WERI-Rb-1 (cell line): ENCODE data around the gene ITGA2.

Experiments used
- DNase-seq: peaks from one replicate; pipeline ENCODE4 v3.0.0-alpha.2; 2020
- H3K27ac ChIP-seq: fragments of 250-450 bp; sonication (Bioruptor Pico); 2 replicates; pipeline ENCODE4 v1.5.1; 2020; ENCODE audit warnings: mild to moderate bottlenecking, moderate library complexity
- H3K27me3 ChIP-seq: fragments of 250-450 bp; sonication (Bioruptor Pico); 2 replicates; pipeline ENCODE4 v1.5.1; 2021; ENCODE audit warnings: mild to moderate bottlenecking, low read depth, moderate library complexity; ENCODE audit not compliant: insufficient read depth, severe bottlenecking
- H3K36me3 ChIP-seq: fragments of 250-450 bp; sonication (Bioruptor Pico); 2 replicates; pipeline ENCODE4 v1.5.1; 2020; ENCODE audit warnings: mild to moderate bottlenecking, moderate library complexity
- H3K4me3 ChIP-seq: 2 replicates; pipeline ENCODE4 v1.5.1; 2011; ENCODE audit warnings: low read depth, mild to moderate bottlenecking, control low read depth, low read length
- H3K9me3 ChIP-seq: fragments of 250-450 bp; sonication (Bioruptor Pico); 2 replicates; pipeline ENCODE4 v1.5.1; 2021; ENCODE audit warnings: mild to moderate bottlenecking, moderate library complexity; ENCODE audit not compliant: severe bottlenecking
- TF ChIP-seq, protein P1 (sequence below): IDR thresholded peaks from 2 replicates; pipeline ENCODE4 v1.5.1; 2011; ENCODE audit warnings: low read depth, mild to moderate bottlenecking, control low read depth, inconsistent platforms, low read length

ITGA2 gene

DNA sequence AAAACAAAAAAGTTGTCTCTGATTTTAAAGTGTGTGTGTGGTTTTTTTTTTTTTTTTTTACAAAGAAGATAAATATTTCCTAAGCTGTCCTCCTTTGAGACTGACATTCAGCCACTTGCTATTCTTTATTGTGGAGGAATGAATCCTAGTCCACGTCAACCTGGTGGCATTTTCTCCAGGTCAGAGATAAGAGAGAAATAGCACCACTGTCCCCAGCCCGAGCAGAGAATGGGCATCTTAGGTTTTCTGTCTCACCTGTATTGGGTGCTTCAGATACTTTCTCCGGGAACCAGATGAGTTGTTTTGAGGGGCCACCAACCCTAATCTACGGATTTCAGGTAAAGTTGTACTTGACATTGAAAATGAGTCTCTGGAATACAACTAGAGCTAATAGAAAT, 1.4 kb downstream of the ITGA2 start:
- Histone ChIP-seq H3K4me3 (no peak overlapping the region), H3K27ac (no peak overlapping the region), H3K27me3 (peaks cover 20% of the 10 kb centered on the region), H3K9me3 (no peaks in the 10 kb centered on the region), H3K36me3 (no peaks in the 10 kb centered on the region)
- DNase-seq, result no peak
- TF ChIP-seq, protein P1, sequence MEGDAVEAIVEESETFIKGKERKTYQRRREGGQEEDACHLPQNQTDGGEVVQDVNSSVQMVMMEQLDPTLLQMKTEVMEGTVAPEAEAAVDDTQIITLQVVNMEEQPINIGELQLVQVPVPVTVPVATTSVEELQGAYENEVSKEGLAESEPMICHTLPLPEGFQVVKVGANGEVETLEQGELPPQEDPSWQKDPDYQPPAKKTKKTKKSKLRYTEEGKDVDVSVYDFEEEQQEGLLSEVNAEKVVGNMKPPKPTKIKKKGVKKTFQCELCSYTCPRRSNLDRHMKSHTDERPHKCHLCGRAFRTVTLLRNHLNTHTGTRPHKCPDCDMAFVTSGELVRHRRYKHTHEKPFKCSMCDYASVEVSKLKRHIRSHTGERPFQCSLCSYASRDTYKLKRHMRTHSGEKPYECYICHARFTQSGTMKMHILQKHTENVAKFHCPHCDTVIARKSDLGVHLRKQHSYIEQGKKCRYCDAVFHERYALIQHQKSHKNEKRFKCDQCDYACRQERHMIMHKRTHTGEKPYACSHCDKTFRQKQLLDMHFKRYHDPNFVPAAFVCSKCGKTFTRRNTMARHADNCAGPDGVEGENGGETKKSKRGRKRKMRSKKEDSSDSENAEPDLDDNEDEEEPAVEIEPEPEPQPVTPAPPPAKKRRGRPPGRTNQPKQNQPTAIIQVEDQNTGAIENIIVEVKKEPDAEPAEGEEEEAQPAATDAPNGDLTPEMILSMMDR, result no peak

DNA sequence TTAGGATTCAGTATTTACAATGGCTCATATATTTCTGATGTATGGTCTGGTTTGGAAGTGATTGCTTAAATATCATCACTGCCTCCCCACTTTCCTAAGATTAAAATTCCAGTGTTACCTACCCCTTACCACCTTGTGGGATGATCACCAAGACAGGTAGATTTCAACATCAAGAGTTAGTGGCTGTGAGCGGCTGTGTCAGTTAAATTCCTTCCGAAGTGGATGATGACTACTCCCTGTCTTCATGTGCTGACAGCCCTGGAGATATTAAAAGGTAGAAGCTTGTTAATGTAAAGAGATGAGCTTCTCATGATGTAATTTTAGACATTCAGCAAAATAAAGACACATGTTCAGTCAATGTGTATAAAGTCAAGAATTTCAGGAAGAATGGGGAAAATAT, 4.2 kb downstream of the ITGA2 start:
- H3K9me3 ChIP-seq, result no peaks in the 10 kb centered on the region
- TF ChIP-seq, protein P1, result no peak
- H3K27ac ChIP-seq, result no peak overlapping the region
- no peak for DNase-seq
- H3K36me3 ChIP-seq, result no peaks in the 10 kb centered on the region
- peaks cover 15% of the 10 kb centered on the region for H3K27me3 ChIP-seq
- H3K4me3 ChIP-seq, result no peak overlapping the region

DNA sequence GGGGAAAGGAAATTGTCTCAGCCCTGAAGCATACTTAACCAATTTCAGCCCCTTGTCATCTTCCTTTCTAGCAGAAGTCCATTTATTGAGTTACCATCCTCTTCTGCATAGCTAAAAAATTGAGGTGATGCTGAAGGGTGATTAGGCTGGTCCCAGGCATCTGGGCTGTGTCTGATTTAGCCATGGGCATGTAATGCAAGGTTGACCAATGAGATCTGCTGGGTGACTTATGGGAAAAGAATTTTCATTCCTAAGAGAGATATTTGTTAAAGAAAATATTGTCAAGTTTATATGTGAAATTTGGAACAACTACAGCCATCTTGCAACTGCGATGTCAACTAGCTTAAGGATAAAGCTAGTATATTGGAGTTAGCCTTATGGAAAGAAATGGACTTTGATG, 5.1 kb downstream of the ITGA2 start:
- H3K4me3 ChIP-seq, result no peak overlapping the region
- H3K36me3 ChIP-seq, result no peaks in the 10 kb centered on the region
- no peak for DNase-seq
- peaks cover 8% of the 10 kb centered on the region for H3K27me3 ChIP-seq
- no peaks in the 10 kb centered on the region for H3K9me3 ChIP-seq
- H3K27ac ChIP-seq, result no peak overlapping the region
- TF ChIP-seq, protein P1, result no peak

DNA sequence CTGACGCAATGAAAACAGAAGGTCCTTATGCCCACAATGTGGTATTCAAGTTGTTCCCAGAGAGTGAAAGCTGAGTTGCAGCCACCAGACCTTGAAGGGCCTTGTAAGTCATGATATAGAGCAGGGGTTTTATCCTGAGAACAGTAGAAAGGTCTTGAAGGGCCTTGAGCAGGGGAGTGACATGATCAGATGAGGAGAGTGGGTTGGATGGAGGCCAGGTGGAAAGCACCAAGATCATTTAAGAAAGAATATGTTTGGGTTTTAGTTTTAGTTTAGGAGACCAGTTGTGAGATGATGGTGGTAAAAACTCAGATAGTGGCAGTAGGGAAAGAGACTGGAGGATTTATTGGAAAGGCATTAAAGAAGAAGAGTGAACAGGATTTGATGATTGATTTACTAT, 5.9 kb downstream of the ITGA2 start:
- Histone ChIP-seq H3K4me3 (no peak overlapping the region), H3K27ac (no peak overlapping the region), H3K36me3 (no peaks in the 10 kb centered on the region), H3K27me3 (peaks cover 3% of the 10 kb centered on the region), H3K9me3 (no peaks in the 10 kb centered on the region)
- TF ChIP-seq, protein P1, result no peak
- DNase-seq, result no peak

DNA sequence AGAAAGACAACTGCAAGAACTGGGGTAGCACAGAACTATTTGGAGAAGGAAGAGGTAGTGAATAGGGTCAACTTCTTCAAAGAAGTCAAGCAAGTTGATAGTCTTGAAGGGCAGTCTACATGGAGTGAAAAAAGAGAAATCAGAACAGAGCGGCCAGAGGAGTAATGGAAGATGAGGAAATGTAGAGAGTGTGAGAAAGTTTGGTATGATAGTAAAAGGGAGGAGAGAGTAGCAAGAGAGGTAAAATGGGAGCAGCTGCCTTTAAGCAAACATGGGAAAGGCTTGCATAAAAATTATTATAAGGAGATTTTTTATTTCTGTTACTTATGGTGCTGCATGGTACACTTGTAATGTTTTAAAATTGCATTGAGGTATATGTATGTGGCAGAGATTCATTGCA, 6.8 kb downstream of the ITGA2 start:
- H3K27me3 ChIP-seq, result no peaks in the 10 kb centered on the region
- H3K9me3 ChIP-seq, result no peaks in the 10 kb centered on the region
- H3K27ac ChIP-seq, result no peak overlapping the region
- no peak overlapping the region for H3K4me3 ChIP-seq
- TF ChIP-seq, protein P1, result no peak
- no peak for DNase-seq
- no peaks in the 10 kb centered on the region for H3K36me3 ChIP-seq

DNA sequence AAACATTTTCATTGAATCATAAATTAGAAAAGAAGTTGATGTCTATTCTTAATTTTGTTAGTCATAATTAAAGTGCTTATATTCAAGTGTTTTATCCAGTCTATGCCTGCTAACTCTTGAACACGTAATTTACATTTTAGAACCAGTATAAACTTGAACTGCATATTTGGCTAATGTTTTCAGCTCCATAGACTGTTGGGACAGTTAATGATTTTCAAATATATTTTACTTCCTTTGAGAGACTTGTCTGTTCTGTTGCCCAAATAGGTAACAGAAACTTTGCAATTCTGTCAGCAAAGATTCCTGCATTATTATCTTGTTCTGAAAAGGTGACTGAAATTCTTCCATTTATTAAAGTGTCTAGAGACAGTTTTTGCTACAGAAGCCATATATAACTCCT, 7.8 kb downstream of the ITGA2 start:
- TF ChIP-seq, protein P1, result no peak
- H3K27me3 ChIP-seq, result no peaks in the 10 kb centered on the region
- no peak for DNase-seq
- no peaks in the 10 kb centered on the region for H3K36me3 ChIP-seq
- no peak overlapping the region for H3K4me3 ChIP-seq
- H3K9me3 ChIP-seq, result no peaks in the 10 kb centered on the region
- H3K27ac ChIP-seq, result no peak overlapping the region
